ENCODE measurements around the gene TFAP2B.

The TFAP2B gene

GRCh38 chr6:50825375-50826036 lies 6.8 kb downstream of the TFAP2B start:
- DNase-seq = no peak

GRCh38 chr6:50826037-50826761 lies 7.5 kb downstream of the TFAP2B start:
- DNase-seq = no peak

- DNase-seq = no peak
These were observed 8.1 kb downstream of the TFAP2B start for GRCh38 chr6:50826803-50827202.

- no peak for DNase-seq
These were observed 10.4 kb downstream of the TFAP2B start for GRCh38 chr6:50829049-50829448.

GRCh38 chr6:50829898-50830444 lies 11.3 kb downstream of the TFAP2B start:
- DNase-seq = no peak

GRCh38 chr6:50831186-50831585 lies 12.5 kb downstream of the TFAP2B start:
- no peak for DNase-seq

- DNase-seq = no peak
These were observed 14.2 kb downstream of the TFAP2B start for GRCh38 chr6:50832912-50833311.

- no peak for DNase-seq
These were observed 16.3 kb downstream of the TFAP2B start for GRCh38 chr6:50834929-50835410.

GRCh38 chr6:50836231-50836630 lies 17.6 kb downstream of the TFAP2B start:
- DNase-seq = no peak

GRCh38 chr6:50837589-50838445 lies 19.1 kb downstream of the TFAP2B start:
- DNase-seq = no peak

GRCh38 chr6:50840112-50840810 lies 21.6 kb downstream of the TFAP2B start:
- DNase-seq = no peak

GRCh38 chr6:50840811-50841192 lies 22.1 kb downstream of the TFAP2B start:
- no peak for DNase-seq

GRCh38 chr6:50842446-50842845 lies 23.8 kb downstream of the TFAP2B start:
- no peak for DNase-seq

GRCh38 chr6:50842861-50843384 lies 24.3 kb downstream of the TFAP2B start:
- DNase-seq = no peak

GRCh38 chr6:50843842-50844241 lies 25.2 kb downstream of the TFAP2B start:
- no peak for DNase-seq

GRCh38 chr6:50845499-50846143 lies 26.9 kb downstream of the TFAP2B start:
- no peak for DNase-seq

- DNase-seq = no peak
These were observed 27.6 kb downstream of the TFAP2B start for GRCh38 chr6:50846144-50846851.

GRCh38 chr6:50846852-50847155 lies 28.1 kb downstream of the TFAP2B start:
- DNase-seq = no peak

- DNase-seq = no peak
These were observed 29.4 kb downstream of the TFAP2B start for GRCh38 chr6:50847890-50848594.

GRCh38 chr6:50848989-50849795 lies 30.5 kb downstream of the TFAP2B start:
- no peak for DNase-seq

Measured in activated effector memory CD4-positive, alpha-beta T cell treated with anti-CD3 and anti-CD28 coated beads, Interleukin-2, amount 50 U/mL, for 16 hours (primary cell).